ENCODE results near the gene NTM. TPM values are rescaled to one million over a fixed set of nuclear protein-coding genes. Genes with fewer than 3 reads are reported as not detected.

The NTM gene
- total and polyA plus RNA-seq, 7 donors = 0.07 to 1.1 (median 0.22) TPM; not detected in 2

GRCh38 chr11:132032555-132032954 is 662.1 kb downstream of the NTM start:
- DNase-seq = no peak

GRCh38 chr11:132033051-132033450 is 662.6 kb downstream of the NTM start:
- no peak for DNase-seq
- intact Hi-C loops (cut with DNase I) = no loop called here
- Histone ChIP-seq H3K27ac (no peak overlapping the region), H3K4me1 (no peaks in the 10 kb centered on the region), H3K27me3 (ENCODE audit: insufficient read depth in 3 of 3, low read length in 2 of 3) (no peaks in the 10 kb centered on the region), H3K4me3 (no peak overlapping the region), H3K9me3 (no peaks in the 10 kb centered on the region), H3K36me3 (ENCODE audit: insufficient read depth in 1 of 2, low read depth in 1 of 2) (no peaks in the 10 kb centered on the region)
- 65 to 71% (median 69%) methylated on average over 4 of the region's 4 CpGs for WGBS, 3 donors
- no peak for TF ChIP-seq CTCF (IDR thresholded peaks at IDR 0.05)
- no peak for ATAC-seq

More at GRCh38 chr11:132032555-132032954, 662.1 kb downstream of the NTM start:
- Histone ChIP-seq H3K27ac (no peak overlapping the region), H3K27me3 (ENCODE audit: insufficient read depth in 3 of 3, low read length in 2 of 3) (no peaks in the 10 kb centered on the region), H3K36me3 (ENCODE audit: insufficient read depth in 1 of 2, low read depth in 1 of 2) (no peaks in the 10 kb centered on the region), H3K9me3 (no peaks in the 10 kb centered on the region), H3K4me1 (no peaks in the 10 kb centered on the region), H3K4me3 (no peak overlapping the region)
- 78 to 85% (median 83%) methylated on average over 2 of the region's 2 CpGs for WGBS, 3 donors
- intact Hi-C loops (cut with DNase I) = no loop called here
- ATAC-seq = no peak
- no peak for TF ChIP-seq CTCF (IDR thresholded peaks at IDR 0.05)

- no peak overlapping the region for H3K27ac ChIP-seq
- TF ChIP-seq CTCF (IDR thresholded peaks at IDR 0.05) = no peak
- H3K4me1 ChIP-seq = no peaks in the 10 kb centered on the region
- intact Hi-C loops (cut with DNase I) = no loop called here
- DNase-seq = no peak
- H3K36me3 ChIP-seq (ENCODE audit: insufficient read depth in 1 of 2, low read depth in 1 of 2) = no peaks in the 10 kb centered on the region
- H3K4me3 ChIP-seq = no peak overlapping the region
- no peaks in the 10 kb centered on the region for H3K9me3 ChIP-seq
- ATAC-seq = no peak
- WGBS, 3 donors = 79 to 83% (median 81%) methylated on average over 4 of the region's 4 CpGs
- H3K27me3 ChIP-seq (ENCODE audit: insufficient read depth in 3 of 3, low read length in 2 of 3) = no peaks in the 10 kb centered on the region
These were observed 664.8 kb downstream of the NTM start for GRCh38 chr11:132035228-132035627.

- Histone ChIP-seq H3K4me1 (no peaks in the 10 kb centered on the region), H3K27ac (no peak overlapping the region), H3K27me3 (ENCODE audit: insufficient read depth in 3 of 3, low read length in 2 of 3) (no peaks in the 10 kb centered on the region), H3K36me3 (ENCODE audit: insufficient read depth in 1 of 2, low read depth in 1 of 2) (no peaks in the 10 kb centered on the region), H3K9me3 (no peaks in the 10 kb centered on the region), H3K4me3 (no peak overlapping the region)
- intact Hi-C loops (cut with DNase I) = no loop called here
- ATAC-seq (no peak), DNase-seq (no peak)
- WGBS, 3 donors = 37 to 52% (median 41%) methylated on average over 4 of the region's 4 CpGs
- TF ChIP-seq CTCF (IDR thresholded peaks at IDR 0.05) = no peak
These were observed 665.4 kb downstream of the NTM start for GRCh38 chr11:132035766-132036165.

- H3K27ac ChIP-seq = no peak overlapping the region
- no peak overlapping the region for H3K4me3 ChIP-seq
- no peak for TF ChIP-seq CTCF (IDR thresholded peaks at IDR 0.05)
- intact Hi-C loops (cut with DNase I) = no loop called here
- ATAC-seq = no peak
- 75 to 81% (median 76%) methylated on average over 2 of the region's 2 CpGs for WGBS, 3 donors
- no peak for DNase-seq
- H3K4me1 ChIP-seq = no peaks in the 10 kb centered on the region
- H3K9me3 ChIP-seq = no peaks in the 10 kb centered on the region
- H3K27me3 ChIP-seq (ENCODE audit: insufficient read depth in 3 of 3, low read length in 2 of 3) = no peaks in the 10 kb centered on the region
- H3K36me3 ChIP-seq (ENCODE audit: insufficient read depth in 1 of 2, low read depth in 1 of 2) = no peaks in the 10 kb centered on the region
These were observed 665.8 kb downstream of the NTM start for GRCh38 chr11:132036220-132036619.

All from psoas muscle (tissue), 8 donors.